A673 (cell line): Measurements from ENCODE around the gene AP2A1. TPM values are rescaled to one million over a fixed set of nuclear protein-coding genes. Genes with fewer than 3 reads are reported as not detected.

Source experiments
- BruUV-seq: library from RNA; stranded (reverse); fragments of 400-500 nt; replicated peaks from 2 replicates; lab custom pipeline; 2021; lab: Mats Ljungman, UMichigan
- CTCF ChIA-PET: fragments of 300-600 bp; sonication (Branson Sonifier 250); formaldehyde crosslinking; loops from one replicate; lab custom pipeline; 2022; ENCODE audit warnings: antibody characterized with exemption; lab: Charles Lee
- POLR2A ChIA-PET: fragments of 300-600 bp; sonication (Branson Sonifier 250); formaldehyde crosslinking; loops from one replicate; lab custom pipeline; 2022; ENCODE audit warnings: antibody characterized with exemption; ENCODE audit not compliant: low non-redundant PET; lab: Charles Lee
- DNase-seq: peaks from one replicate; pipeline ENCODE4 v3.0.0-alpha.2; 2015; ENCODE audit warnings: low spot score
- H3K27ac ChIP-seq: fragments of 200-600 bp; sonication (generic); 2 replicates; pipeline ENCODE4 v1.5.1; 2016; ENCODE audit warnings: mixed run types, low read depth, mild to moderate bottlenecking, mixed read lengths, antibody characterized with exemption, low read length; ENCODE audit not compliant: poor library complexity, severe bottlenecking
- H3K27me3 ChIP-seq: fragments of 200-600 bp; sonication (generic); replicated peaks from 2 replicates; pipeline ENCODE4 v1.6.1; 2017; ENCODE audit warnings: mixed run types, low read depth, mild to moderate bottlenecking, mixed read lengths, antibody characterized with exemption, low read length; ENCODE audit not compliant: insufficient read depth, poor library complexity
- H3K36me3 ChIP-seq: fragments of 200-600 bp; sonication (generic); 2 replicates; pipeline ENCODE4 v1.6.1; 2016; ENCODE audit warnings: mixed run types, mild to moderate bottlenecking, mixed read lengths, antibody characterized with exemption, low read length; ENCODE audit not compliant: insufficient read depth, poor library complexity, severe bottlenecking
- H3K4me1 ChIP-seq: fragments of 200-600 bp; sonication (generic); 2 replicates; pipeline ENCODE4 v1.6.1; 2017; ENCODE audit warnings: mixed run types, mild to moderate bottlenecking, mixed read lengths, antibody characterized with exemption, low read length; ENCODE audit not compliant: insufficient read depth, poor library complexity, severe bottlenecking
- H3K4me3 ChIP-seq: fragments of 200-600 bp; sonication (generic); 2 replicates; pipeline ENCODE4 v1.5.1; 2016; ENCODE audit warnings: low read depth, mixed run types, mild to moderate bottlenecking, mixed read lengths, low read length; ENCODE audit not compliant: poor library complexity, severe bottlenecking
- H3K9me3 ChIP-seq: fragments of 200-600 bp; sonication (generic); 2 replicates; pipeline ENCODE4 v1.6.1; 2016; ENCODE audit warnings: mixed run types, low read depth, mild to moderate bottlenecking, mixed read lengths, antibody characterized with exemption, low read length; ENCODE audit not compliant: poor library complexity, severe bottlenecking
- EZH2 ChIP-seq: fragments of 200-600 bp; sonication (generic); IDR thresholded peaks from 2 replicates; pipeline ENCODE4 v1.6.1; 2017; ENCODE audit warnings: borderline replicate concordance, low read depth, mild to moderate bottlenecking, mixed read lengths, antibody characterized with exemption, low read length; ENCODE audit not compliant: poor library complexity, severe bottlenecking
- intact Hi-C: fragments of 100-400 bp; cut with micrococcal nuclease; formaldehyde crosslinking; loops from one replicate; pipeline ENCODE4 v1.10.0; 2022; ENCODE audit not compliant: unreplicated experiment
- total RNA-seq: library from RNA; stranded (reverse); gene quantifications from 2 replicates; pipeline ENCODE4 v1.2.3, GENCODE V29; 2021
- TF ChIP-seq, protein P1 (sequence below): fragments of 300-800, 200-600 bp; sonication (generic); conservative IDR thresholded peaks from 2 replicates; pipeline ENCODE4 v1.5.1; 2017; ENCODE audit warnings: low read depth, mild to moderate bottlenecking, antibody characterized with exemption, low read length, moderate library complexity, mixed read lengths

Gene AP2A1
- total RNA-seq, 1 experiment from 2014 or later: 80.1 TPM

DNA sequence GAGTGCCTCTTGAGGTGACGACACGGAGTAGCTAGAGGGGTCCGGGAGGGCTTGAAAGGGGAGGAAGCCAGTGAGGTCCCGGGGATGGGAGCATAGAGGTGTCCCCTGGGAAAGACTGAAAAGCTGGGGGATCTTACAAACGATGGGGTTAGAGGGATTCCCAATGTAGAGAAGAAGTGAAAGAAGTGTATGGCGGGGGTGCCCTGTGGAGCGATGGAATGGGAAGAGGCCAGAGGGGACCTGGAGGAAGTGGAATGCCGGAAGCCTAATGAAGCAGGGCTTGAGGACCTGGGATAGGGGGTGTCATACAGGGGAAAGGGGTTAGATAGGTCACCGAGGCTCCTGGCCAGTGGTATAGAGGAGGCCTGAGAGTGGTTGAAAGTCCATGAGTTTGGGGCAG is 580 bp downstream of the AP2A1 start:
- H3K27ac ChIP-seq: peak overlapping the region; percentile 92

DNA sequence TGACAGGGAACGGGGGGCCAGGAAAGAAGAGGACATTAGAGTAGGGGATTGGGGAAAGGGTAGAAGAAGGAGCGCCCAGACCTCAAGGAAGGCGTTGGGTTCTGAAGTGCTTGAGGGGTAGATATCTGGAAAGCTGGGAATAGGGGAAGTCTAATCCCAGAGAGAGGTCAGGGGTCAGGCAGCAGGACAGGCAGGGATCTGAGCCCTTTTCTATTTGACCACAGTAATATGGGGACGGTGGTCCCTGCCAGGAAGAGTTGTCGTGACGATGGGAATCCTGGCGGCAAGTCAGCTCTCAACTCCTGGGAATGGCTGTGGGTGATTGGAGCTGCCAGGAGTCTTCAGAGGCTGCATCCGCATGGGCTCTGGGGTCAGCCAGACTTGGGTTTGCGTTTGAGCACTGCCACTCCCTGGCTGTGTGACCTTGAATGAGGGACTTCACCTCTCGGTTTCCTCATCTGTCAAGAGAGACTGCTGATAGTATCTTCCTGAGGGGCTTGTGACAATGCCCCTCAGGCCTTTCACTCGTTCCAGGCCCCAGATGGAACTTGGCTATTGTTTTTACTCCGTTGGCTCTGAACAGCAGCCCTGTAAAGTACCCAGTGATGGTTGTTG is 1.3 kb downstream of the AP2A1 start:
- BruUV-seq: no TSS peak
- Histone ChIP-seq H3K4me3 (peak overlapping the region; percentile 99), H3K27ac (peak overlapping the region; percentile 92), H3K27me3 (no peaks in the 10 kb centered on the region), H3K36me3 (no peaks in the 10 kb centered on the region), H3K9me3 (no peaks in the 10 kb centered on the region), H3K4me1 (peaks cover 15% of the 10 kb centered on the region)
- no peak for TF ChIP-seq EZH2
- TF ChIP-seq, protein P1, sequence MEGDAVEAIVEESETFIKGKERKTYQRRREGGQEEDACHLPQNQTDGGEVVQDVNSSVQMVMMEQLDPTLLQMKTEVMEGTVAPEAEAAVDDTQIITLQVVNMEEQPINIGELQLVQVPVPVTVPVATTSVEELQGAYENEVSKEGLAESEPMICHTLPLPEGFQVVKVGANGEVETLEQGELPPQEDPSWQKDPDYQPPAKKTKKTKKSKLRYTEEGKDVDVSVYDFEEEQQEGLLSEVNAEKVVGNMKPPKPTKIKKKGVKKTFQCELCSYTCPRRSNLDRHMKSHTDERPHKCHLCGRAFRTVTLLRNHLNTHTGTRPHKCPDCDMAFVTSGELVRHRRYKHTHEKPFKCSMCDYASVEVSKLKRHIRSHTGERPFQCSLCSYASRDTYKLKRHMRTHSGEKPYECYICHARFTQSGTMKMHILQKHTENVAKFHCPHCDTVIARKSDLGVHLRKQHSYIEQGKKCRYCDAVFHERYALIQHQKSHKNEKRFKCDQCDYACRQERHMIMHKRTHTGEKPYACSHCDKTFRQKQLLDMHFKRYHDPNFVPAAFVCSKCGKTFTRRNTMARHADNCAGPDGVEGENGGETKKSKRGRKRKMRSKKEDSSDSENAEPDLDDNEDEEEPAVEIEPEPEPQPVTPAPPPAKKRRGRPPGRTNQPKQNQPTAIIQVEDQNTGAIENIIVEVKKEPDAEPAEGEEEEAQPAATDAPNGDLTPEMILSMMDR: no peak
- intact Hi-C loops: loop anchor here (5.0 to 10.0 kb wide), 2 partner anchors 99 to 157 kb away; partner anchors contain the start of genes ATF5, NUP62 and PNKP
- no peak for DNase-seq
- ChIA-PET POLR2A (no interaction called here), CTCF (no interaction called here)

More for the DNA sequence above, 580 bp downstream of the AP2A1 start:
- no TSS peak for BruUV-seq
- no peak for TF ChIP-seq EZH2
- TF ChIP-seq, protein P1: no peak
- Histone ChIP-seq H3K27me3 (no peaks in the 10 kb centered on the region), H3K9me3 (no peaks in the 10 kb centered on the region), H3K4me3 (peak overlapping the region; percentile 99), H3K4me1 (peaks cover 15% of the 10 kb centered on the region), H3K36me3 (no peaks in the 10 kb centered on the region)
- intact Hi-C loops: loop anchor here (5.0 to 10.0 kb wide), 2 partner anchors 100 to 157 kb away; partner anchors contain the start of genes ATF5, NUP62 and PNKP
- no peak for DNase-seq
- POLR2A ChIA-PET: interaction anchor here (0.7 kb wide), 1 partner anchor 274 kb away, joined by 3 read pairs; no protein-coding TSS in a partner anchor
- CTCF ChIA-PET: interaction anchor here (1.0 kb wide), 1 partner anchor 17 kb away, joined by 14 read pairs; no protein-coding TSS in a partner anchor

DNA sequence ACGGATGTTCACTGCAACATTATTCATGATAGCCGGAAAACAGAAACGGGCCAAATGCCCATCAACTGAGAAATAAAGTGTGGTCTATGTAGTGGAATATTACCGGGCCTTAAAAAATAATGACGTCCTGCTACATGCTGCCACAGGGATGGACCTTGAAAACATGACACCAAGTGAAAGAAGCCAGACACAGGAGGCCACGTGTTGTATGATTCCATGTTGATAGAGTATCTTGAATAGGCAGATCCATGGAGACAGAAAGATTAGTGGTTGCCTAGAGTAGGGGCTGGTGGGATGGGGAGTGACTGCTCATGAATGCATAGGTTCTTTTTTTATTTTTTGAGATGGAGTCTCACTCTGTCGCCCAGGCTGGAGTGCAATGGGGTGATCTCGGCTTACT is 3.7 kb downstream of the AP2A1 start:
- intact Hi-C loops: no loop called here
- no peak overlapping the region for H3K4me3 ChIP-seq
- no peak overlapping the region for H3K27ac ChIP-seq
- peaks cover 12% of the 10 kb centered on the region for H3K4me1 ChIP-seq
- ChIA-PET CTCF (no interaction called here), POLR2A (no interaction called here)
- no peak for DNase-seq
- TF ChIP-seq, protein P1: no peak
- TF ChIP-seq EZH2: no peak
- BruUV-seq: no TSS peak
- H3K36me3 ChIP-seq: no peaks in the 10 kb centered on the region
- H3K9me3 ChIP-seq: no peaks in the 10 kb centered on the region
- no peaks in the 10 kb centered on the region for H3K27me3 ChIP-seq
